ENCODE measurements around the gene NFRKB.

DNA sequence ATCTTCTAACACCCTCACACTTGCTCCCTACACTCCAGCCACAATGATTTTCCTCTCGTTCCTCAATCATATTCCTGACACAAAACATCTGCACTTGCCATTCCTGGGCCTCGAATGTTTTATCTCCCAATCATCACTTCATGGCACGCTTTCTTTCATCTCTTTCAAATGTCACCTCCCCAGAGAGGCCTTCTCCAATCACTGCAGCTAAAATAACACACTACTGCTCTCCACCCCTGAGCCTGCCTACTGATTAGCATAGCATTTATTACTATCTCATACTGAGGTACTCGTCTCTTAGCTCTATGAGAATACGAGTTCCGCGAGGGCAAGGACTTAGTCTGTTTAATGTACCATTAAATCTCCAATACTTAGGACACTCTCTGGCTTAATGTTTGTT is 23.5 kb downstream of the NFRKB start:
- no peak for TF ChIP-seq EZH2phosphoT487 (IDR thresholded peaks at IDR 0.05; ENCODE audit: insufficient read depth, low read depth)
- TF ChIP-seq EZH2 (IDR thresholded peaks at IDR 0.05; ENCODE audit: insufficient read depth, poor library complexity, severe bottlenecking) = no peak

Measured in GM23248 (cell line).